Measurements from ENCODE around the gene USP54.

DNA sequence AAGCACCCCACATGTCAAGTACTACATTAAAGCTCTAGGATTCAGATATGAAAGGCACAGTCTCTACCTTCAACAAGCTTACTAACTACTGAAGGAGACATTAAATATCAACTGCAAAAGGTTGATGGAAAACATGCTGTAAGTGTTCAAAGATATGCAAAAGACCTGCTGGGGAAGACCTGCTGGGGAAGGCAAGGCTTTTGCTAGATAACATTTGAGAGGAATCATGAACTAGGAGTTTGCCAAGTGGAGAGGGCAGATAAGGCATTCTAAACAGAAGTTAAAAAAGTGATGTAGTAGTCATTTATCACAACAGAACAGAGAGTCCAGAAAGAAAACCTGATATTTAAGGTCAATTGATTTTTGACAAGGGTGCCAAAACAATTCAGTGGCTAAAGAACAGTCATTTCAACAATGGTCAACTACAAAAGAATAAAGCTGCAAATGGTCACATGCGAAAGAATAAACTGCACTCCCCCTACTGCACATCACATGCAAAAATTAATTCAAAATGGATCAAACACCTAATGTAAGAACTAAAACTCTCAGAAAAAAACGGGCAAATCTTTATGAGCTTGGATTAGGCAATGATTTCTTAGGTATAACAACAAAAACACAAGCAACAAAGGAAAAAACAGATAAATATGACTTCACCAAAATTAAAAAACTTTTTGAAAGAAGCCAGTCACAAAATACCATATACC is 134.8 kb downstream of the USP54 start:
- TF ChIP-seq EZH2 (IDR thresholded peaks at IDR 0.05; ENCODE audit: borderline replicate concordance, low read depth, low read length) (no peak; the same call in 1 of the 2 replicates), CSDE1 (IDR thresholded peaks at IDR 0.05) (no peak), ARHGAP35 (IDR thresholded peaks at IDR 0.05; ENCODE audit: partially characterized antibody) (peak; percentile 24)
- TF ChIP-seq, protein P1, sequence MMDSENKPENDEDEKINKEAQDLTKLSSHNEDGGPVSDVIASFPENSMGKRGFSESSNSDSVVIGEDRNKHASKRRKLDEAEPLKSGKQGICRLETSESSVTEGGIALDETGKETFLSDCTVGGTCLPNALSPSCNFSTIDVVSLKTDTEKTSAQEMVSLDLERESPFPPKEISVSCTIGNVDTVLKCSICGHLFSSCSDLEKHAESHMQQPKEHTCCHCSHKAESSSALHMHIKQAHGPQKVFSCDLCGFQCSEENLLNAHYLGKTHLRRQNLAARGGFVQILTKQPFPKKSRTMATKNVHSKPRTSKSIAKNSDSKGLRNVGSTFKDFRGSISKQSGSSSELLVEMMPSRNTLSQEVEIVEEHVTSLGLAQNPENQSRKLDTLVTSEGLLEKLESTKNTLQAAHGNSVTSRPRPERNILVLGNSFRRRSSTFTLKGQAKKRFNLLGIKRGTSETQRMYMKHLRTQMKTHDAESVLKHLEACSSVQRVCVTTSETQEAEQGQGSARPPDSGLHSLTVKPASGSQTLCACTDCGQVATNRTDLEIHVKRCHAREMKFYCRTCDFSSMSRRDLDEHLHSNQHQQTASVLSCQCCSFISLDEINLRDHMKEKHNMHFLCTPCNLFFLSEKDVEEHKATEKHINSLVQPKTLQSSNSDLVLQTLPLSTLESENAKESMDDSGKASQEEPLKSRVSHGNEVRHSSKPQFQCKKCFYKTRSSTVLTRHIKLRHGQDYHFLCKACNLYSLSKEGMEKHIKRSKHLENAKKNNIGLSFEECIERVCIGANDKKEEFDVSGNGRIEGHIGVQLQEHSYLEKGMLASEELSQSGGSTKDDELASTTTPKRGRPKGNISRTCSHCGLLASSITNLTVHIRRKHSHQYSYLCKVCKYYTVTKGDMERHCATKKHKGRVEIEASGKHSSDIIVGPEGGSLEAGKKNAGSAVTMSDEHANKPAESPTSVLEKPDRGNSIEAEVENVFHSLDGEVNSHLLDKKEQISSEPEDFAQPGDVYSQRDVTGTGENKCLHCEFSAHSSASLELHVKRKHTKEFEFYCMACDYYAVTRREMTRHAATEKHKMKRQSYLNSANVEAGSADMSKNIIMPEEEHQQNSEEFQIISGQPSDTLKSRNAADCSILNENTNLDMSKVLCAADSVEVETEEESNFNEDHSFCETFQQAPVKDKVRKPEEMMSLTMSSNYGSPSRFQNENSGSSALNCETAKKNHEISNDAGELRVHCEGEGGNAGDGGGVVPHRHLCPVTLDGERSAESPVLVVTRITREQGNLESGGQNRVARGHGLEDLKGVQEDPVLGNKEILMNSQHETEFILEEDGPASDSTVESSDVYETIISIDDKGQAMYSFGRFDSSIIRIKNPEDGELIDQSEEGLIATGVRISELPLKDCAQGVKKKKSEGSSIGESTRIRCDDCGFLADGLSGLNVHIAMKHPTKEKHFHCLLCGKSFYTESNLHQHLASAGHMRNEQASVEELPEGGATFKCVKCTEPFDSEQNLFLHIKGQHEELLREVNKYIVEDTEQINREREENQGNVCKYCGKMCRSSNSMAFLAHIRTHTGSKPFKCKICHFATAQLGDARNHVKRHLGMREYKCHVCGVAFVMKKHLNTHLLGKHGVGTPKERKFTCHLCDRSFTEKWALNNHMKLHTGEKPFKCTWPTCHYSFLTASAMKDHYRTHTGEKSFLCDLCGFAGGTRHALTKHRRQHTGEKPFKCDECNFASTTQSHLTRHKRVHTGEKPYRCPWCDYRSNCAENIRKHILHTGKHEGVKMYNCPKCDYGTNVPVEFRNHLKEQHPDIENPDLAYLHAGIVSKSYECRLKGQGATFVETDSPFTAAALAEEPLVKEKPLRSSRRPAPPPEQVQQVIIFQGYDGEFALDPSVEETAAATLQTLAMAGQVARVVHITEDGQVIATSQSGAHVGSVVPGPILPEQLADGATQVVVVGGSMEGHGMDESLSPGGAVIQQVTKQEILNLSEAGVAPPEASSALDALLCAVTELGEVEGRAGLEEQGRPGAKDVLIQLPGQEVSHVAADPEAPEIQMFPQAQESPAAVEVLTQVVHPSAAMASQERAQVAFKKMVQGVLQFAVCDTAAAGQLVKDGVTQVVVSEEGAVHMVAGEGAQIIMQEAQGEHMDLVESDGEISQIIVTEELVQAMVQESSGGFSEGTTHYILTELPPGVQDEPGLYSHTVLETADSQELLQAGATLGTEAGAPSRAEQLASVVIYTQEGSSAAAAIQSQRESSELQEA (IDR thresholded peaks at IDR 0.05; ENCODE audit: low read depth), result no peak
- TF ChIP-seq, protein P2, sequence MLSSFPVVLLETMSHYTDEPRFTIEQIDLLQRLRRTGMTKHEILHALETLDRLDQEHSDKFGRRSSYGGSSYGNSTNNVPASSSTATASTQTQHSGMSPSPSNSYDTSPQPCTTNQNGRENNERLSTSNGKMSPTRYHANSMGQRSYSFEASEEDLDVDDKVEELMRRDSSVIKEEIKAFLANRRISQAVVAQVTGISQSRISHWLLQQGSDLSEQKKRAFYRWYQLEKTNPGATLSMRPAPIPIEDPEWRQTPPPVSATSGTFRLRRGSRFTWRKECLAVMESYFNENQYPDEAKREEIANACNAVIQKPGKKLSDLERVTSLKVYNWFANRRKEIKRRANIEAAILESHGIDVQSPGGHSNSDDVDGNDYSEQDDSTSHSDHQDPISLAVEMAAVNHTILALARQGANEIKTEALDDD (IDR thresholded peaks at IDR 0.05), result peak; percentile 78

All from K562 (cell line).